ENCODE data around the gene SNORC.

SNORC gene

DNA sequence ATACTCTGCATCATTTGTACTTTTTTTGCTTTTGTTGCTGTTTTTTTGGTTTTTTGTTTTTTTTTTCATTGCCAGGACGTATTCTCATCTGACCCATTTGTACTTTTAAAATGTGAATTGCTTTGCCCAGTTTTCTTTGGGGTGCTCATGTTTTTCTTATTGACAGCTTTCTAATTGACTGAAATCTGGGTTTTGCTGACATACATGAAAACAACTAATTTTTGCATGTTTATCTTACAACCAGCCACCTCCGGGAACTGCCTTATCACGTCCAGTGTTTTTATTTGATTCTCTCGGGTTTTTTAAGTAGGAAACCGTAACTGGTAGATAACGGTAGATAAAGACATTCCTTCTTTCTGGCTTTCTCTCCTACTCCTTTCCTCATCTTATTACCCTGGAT, 38.6 kb downstream of the SNORC start:
- TF ChIP-seq CTCF (IDR thresholded peaks at IDR 0.05): no peak

DNA sequence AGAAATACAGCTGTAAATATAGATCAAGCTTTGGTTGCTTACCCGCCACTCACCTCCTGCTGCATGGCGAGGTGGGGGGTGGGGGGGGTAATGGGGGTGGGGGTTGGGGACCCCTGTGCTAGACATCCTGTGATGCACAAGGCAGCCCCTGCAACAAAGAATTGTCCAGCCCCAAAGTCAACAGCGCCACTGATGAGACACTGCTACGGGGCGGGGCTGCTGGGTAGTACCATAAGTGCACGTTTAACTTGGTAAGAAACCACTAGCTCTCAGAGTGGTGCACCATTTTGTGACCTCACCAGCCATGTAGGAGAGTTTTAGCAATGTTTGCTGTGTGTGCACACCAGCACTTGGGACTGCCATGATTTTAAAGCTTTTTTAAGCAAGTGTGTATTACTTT, 40.3 kb downstream of the SNORC start:
- no peak for TF ChIP-seq CTCF (IDR thresholded peaks at IDR 0.05)

DNA sequence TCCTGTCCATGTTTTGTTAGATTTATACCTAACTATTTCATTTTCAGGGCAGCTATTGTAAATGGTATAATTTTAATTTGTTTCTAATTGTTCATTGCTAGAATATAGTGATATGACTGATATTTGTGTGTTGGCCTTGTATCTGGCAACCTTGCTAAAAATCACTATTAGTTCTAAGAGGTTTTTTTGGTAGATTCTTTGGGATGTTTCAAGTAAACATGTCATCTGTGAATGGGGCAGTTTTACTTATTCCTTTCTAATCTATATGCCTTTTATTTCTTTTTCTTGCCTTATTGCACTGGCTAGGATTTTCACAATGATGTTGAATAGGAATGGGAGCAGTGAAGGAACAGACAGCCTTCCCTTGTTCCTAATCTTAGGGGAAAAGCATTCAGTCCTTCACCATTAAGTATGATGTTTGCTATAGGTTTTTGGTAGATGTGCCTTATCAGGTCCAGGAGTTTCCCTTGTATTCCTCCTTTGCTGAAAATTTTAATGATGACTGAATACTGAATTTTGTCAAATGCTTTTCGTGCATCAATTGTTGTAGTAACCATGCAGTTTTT, 41.7 kb downstream of the SNORC start:
- TF ChIP-seq CTCF (IDR thresholded peaks at IDR 0.05): no peak

GRCh38 chr2:232913903-232914302, 43.8 kb downstream of the SNORC start:
- no peak for TF ChIP-seq CTCF (IDR thresholded peaks at IDR 0.05)

GRCh38 chr2:232919141-232919540, 49.1 kb downstream of the SNORC start:
- no peak for TF ChIP-seq CTCF (IDR thresholded peaks at IDR 0.05)

GRCh38 chr2:232920055-232920454, 50.0 kb downstream of the SNORC start:
- TF ChIP-seq CTCF (IDR thresholded peaks at IDR 0.05): no peak

- TF ChIP-seq CTCF (IDR thresholded peaks at IDR 0.05): no peak
Observed at GRCh38 chr2:232920760-232921159, 50.7 kb downstream of the SNORC start.

DNA sequence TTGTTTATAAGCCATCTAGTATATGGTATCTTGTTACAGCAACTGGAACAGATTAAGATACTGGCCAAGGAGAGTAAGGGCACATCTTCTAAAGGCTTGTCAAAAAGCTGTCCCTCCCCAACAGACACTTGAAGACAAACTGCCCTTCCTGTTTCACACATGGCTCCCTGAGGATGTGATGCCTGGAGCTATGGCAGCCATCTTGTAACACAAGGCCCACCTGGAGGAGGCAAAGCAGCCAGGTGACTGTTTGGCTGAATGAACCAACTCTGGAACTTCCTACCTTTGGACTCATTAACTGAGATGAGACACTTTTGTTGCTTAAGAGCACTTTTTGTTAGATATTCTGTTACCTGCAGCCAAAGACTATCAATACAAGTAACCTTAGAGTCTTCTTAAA, 54.4 kb downstream of the SNORC start:
- TF ChIP-seq CTCF (IDR thresholded peaks at IDR 0.05): no peak

Measured in LNCAP (cell line).